ENCODE results near the gene CLASP2. TPM values are rescaled to one million over a fixed set of nuclear protein-coding genes. Genes with fewer than 3 reads are reported as not detected.

CLASP2 gene
- total RNA-seq, 1 donor from 2014 or later: 65.0 TPM

- no peaks in the 10 kb centered on the region for H3K27me3 ChIP-seq (ENCODE audit: insufficient read depth, low read length)
- H3K27me3 Mint-ChIP-seq (ENCODE audit: low read depth, unreplicated experiment): no peaks in the 10 kb centered on the region
- peak overlapping the region; percentile 13 for H3K4me2 ChIP-seq (ENCODE audit: low read length)
- H3K4me1 ChIP-seq (ENCODE audit: insufficient read depth, low read length): peaks cover 9% of the 10 kb centered on the region
- peak overlapping the region; percentile 94 for H3K27ac Mint-ChIP-seq (ENCODE audit: unreplicated experiment)
- peak overlapping the region; percentile 8 for H3K4me3 Mint-ChIP-seq (ENCODE audit: unreplicated experiment)
- no peak overlapping the region for H3K9ac ChIP-seq (ENCODE audit: low read length)
- peaks cover 1% of the 10 kb centered on the region for H3K79me2 ChIP-seq (ENCODE audit: insufficient read depth, low read length)
- no peaks in the 10 kb centered on the region for H3K9me3 ChIP-seq (ENCODE audit: insufficient read depth, low read depth, low read length)
- H3K27ac ChIP-seq (ENCODE audit: low read depth, low read length): peak overlapping the region; percentile 66
- peaks cover 17% of the 10 kb centered on the region for H3K4me1 Mint-ChIP-seq (ENCODE audit: low read depth, unreplicated experiment)
- no peaks in the 10 kb centered on the region for H3K36me3 ChIP-seq (ENCODE audit: insufficient read depth, low read length)
- H2AFZ ChIP-seq (ENCODE audit: low read depth, low read length): no peak overlapping the region
- no peaks in the 10 kb centered on the region for H4K20me1 ChIP-seq (ENCODE audit: insufficient read depth, low read length)
- no peaks in the 10 kb centered on the region for H3K36me3 Mint-ChIP-seq (ENCODE audit: low read depth, unreplicated experiment)
- TF ChIP-seq EZH2 (IDR thresholded peaks at IDR 0.05; ENCODE audit: insufficient read depth, low read length) (no peak), CTCF (IDR thresholded peaks at IDR 0.05; ENCODE audit: insufficient read depth, low read depth, low read length) (no peak)
- FAIRE-seq: peak; percentile 23
- no peak overlapping the region for H3K4me3 ChIP-seq (ENCODE audit: insufficient read depth, low read depth, low read length)
- H3K9me3 Mint-ChIP-seq (ENCODE audit: unreplicated experiment): no peaks in the 10 kb centered on the region
- peak; percentile 36 for DNase-seq (ENCODE audit: low read depth)
These were observed 4.1 kb upstream of the CLASP2 start for GRCh38 chr3:33722191-33722590.

- H3K4me3 Mint-ChIP-seq (ENCODE audit: unreplicated experiment): peak overlapping the region; percentile 90
- Histone ChIP-seq H3K9me3 (ENCODE audit: insufficient read depth, low read depth, low read length) (no peaks in the 10 kb centered on the region), H4K20me1 (ENCODE audit: insufficient read depth, low read length) (peaks cover 24% of the 10 kb centered on the region), H2AFZ (ENCODE audit: low read depth, low read length) (peak overlapping the region; percentile 91), H3K27ac (ENCODE audit: low read depth, low read length) (peak overlapping the region; percentile 88), H3K79me2 (ENCODE audit: insufficient read depth, low read length) (peaks cover 38% of the 10 kb centered on the region), H3K9ac (ENCODE audit: low read length) (peak overlapping the region; percentile 88), H3K4me2 (ENCODE audit: low read length) (peak overlapping the region; percentile 92), H3K27me3 (ENCODE audit: insufficient read depth, low read length) (no peaks in the 10 kb centered on the region), H3K36me3 (ENCODE audit: insufficient read depth, low read length) (no peaks in the 10 kb centered on the region), H3K4me1 (ENCODE audit: insufficient read depth, low read length) (peaks cover 16% of the 10 kb centered on the region), H3K4me3 (ENCODE audit: insufficient read depth, low read depth, low read length) (peak overlapping the region; percentile 71)
- H3K27ac Mint-ChIP-seq (ENCODE audit: unreplicated experiment): peak overlapping the region; percentile 94
- H3K27me3 Mint-ChIP-seq (ENCODE audit: low read depth, unreplicated experiment): no peaks in the 10 kb centered on the region
- no peaks in the 10 kb centered on the region for H3K9me3 Mint-ChIP-seq (ENCODE audit: unreplicated experiment)
- FAIRE-seq (no peak), DNase-seq (ENCODE audit: low read depth) (peak; percentile 2)
- TF ChIP-seq EZH2 (IDR thresholded peaks at IDR 0.05; ENCODE audit: insufficient read depth, low read length): no peak
- TF ChIP-seq CTCF (IDR thresholded peaks at IDR 0.05; ENCODE audit: insufficient read depth, low read depth, low read length): no peak
- peaks cover 17% of the 10 kb centered on the region for H3K4me1 Mint-ChIP-seq (ENCODE audit: low read depth, unreplicated experiment)
- no peaks in the 10 kb centered on the region for H3K36me3 Mint-ChIP-seq (ENCODE audit: low read depth, unreplicated experiment)
These were observed 497 bp upstream of the CLASP2 start for GRCh38 chr3:33718595-33718907.

GRCh38 chr3:33717616-33717865 lies 513 bp downstream of the CLASP2 start:
- Mint-ChIP-seq H3K4me1 (ENCODE audit: low read depth, unreplicated experiment) (peaks cover 11% of the 10 kb centered on the region), H3K36me3 (ENCODE audit: low read depth, unreplicated experiment) (no peaks in the 10 kb centered on the region), H3K4me3 (ENCODE audit: unreplicated experiment) (no peak overlapping the region), H3K27me3 (ENCODE audit: low read depth, unreplicated experiment) (no peaks in the 10 kb centered on the region), H3K9me3 (ENCODE audit: unreplicated experiment) (no peaks in the 10 kb centered on the region), H3K27ac (ENCODE audit: unreplicated experiment) (peak overlapping the region; percentile 84)
- Histone ChIP-seq H4K20me1 (ENCODE audit: insufficient read depth, low read length) (peaks cover 28% of the 10 kb centered on the region), H3K9ac (ENCODE audit: low read length) (peak overlapping the region; percentile 88), H3K4me3 (ENCODE audit: insufficient read depth, low read depth, low read length) (peak overlapping the region; percentile 71), H3K4me2 (ENCODE audit: low read length) (peak overlapping the region; percentile 92), H3K36me3 (ENCODE audit: insufficient read depth, low read length) (no peaks in the 10 kb centered on the region), H3K9me3 (ENCODE audit: insufficient read depth, low read depth, low read length) (no peaks in the 10 kb centered on the region), H3K27me3 (ENCODE audit: insufficient read depth, low read length) (no peaks in the 10 kb centered on the region), H3K79me2 (ENCODE audit: insufficient read depth, low read length) (peaks cover 46% of the 10 kb centered on the region), H2AFZ (ENCODE audit: low read depth, low read length) (peak overlapping the region; percentile 91), H3K4me1 (ENCODE audit: insufficient read depth, low read length) (peaks cover 16% of the 10 kb centered on the region), H3K27ac (ENCODE audit: low read depth, low read length) (peak overlapping the region; percentile 88)
- TF ChIP-seq CTCF (IDR thresholded peaks at IDR 0.05; ENCODE audit: insufficient read depth, low read depth, low read length) (no peak), EZH2 (IDR thresholded peaks at IDR 0.05; ENCODE audit: insufficient read depth, low read length) (no peak)
- DNase-seq (ENCODE audit: low read depth) (peak; percentile 39), FAIRE-seq (no peak)
